ENCODE data around the gene MAP3K6. TPM values are rescaled to one million over a fixed set of nuclear protein-coding genes. Genes with fewer than 3 reads are reported as not detected.

Gene MAP3K6, protein sequence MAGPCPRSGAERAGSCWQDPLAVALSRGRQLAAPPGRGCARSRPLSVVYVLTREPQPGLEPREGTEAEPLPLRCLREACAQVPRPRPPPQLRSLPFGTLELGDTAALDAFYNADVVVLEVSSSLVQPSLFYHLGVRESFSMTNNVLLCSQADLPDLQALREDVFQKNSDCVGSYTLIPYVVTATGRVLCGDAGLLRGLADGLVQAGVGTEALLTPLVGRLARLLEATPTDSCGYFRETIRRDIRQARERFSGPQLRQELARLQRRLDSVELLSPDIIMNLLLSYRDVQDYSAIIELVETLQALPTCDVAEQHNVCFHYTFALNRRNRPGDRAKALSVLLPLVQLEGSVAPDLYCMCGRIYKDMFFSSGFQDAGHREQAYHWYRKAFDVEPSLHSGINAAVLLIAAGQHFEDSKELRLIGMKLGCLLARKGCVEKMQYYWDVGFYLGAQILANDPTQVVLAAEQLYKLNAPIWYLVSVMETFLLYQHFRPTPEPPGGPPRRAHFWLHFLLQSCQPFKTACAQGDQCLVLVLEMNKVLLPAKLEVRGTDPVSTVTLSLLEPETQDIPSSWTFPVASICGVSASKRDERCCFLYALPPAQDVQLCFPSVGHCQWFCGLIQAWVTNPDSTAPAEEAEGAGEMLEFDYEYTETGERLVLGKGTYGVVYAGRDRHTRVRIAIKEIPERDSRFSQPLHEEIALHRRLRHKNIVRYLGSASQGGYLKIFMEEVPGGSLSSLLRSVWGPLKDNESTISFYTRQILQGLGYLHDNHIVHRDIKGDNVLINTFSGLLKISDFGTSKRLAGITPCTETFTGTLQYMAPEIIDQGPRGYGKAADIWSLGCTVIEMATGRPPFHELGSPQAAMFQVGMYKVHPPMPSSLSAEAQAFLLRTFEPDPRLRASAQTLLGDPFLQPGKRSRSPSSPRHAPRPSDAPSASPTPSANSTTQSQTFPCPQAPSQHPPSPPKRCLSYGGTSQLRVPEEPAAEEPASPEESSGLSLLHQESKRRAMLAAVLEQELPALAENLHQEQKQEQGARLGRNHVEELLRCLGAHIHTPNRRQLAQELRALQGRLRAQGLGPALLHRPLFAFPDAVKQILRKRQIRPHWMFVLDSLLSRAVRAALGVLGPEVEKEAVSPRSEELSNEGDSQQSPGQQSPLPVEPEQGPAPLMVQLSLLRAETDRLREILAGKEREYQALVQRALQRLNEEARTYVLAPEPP (N-terminal part only)
- 14.1 and 18.4 TPM in 2 replicates for total RNA-seq

DNA sequence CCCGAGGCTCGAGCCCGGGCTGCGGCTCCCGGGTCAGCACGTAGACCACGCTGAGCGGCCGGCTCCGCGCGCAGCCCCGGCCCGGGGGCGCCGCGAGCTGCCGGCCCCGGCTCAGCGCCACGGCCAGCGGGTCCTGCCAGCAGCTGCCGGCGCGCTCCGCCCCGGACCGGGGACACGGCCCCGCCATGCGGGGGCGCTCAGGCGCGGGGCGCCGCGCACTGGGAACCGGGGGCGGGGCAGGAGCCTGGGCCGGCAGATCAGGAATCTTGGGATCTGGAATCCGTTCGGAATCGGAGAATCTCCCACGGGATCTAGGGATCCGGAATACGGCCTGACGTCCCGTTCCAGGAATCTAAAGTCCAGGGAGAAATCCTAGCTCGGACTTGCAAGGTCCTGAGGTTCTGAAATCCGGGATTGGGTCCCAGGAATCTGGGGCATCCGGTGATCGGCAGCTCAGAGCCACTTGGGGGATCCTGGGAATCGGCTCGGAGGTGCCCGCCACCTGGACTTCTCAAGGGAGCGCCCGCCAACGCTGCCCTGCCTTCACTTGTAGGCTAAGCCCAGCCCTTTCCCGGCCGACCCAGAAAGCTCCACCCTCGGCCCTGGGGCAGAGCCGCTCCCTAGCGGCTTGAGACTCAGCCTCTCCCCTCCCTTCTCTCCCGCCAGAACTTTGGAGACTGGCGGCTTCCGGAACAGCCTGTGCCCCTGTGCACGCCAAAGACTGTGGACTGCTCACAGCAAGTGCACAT, at the start of gene MAP3K6:
MAP3K6 (minus strand) TSS at position 551 of the 749 bp plus-strand sequence; CDS start at position 187, 364 bp downstream.

DNA sequence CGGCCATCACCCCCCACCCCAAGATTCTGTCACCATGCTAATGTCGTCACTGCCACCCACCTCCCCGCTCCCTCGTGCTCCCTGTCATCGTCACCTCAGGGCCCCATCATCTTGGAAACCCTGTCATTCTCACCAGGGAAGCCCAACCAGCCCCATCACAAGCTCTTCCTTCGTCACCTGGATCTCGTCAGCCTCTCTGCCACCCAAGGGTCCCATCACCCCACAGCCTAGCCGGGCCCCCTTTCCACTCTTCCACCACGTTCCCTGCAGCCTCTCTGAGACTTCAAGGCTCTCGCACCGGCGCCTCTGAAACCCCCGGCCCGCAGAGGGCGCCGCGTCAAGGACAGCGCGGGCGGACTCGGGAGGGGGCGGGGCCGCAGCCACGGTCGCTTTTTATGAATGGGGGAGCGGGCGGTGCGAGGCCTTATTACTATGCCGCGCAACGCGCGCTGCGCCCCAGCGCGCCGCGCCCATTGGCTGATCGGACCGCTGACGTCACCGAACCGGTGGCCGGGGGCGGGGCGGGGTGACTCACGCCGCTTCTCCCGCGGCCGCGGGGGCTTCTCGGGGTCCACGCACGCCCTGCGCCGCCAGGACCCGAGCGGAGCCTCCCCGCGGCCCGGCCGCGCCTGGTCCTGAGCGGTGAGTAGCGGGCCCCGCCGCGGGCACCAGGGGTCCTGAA, 25.5 kb upstream of the MAP3K6 start, which contains the start of gene GPR3:
GPR3 (plus strand) TSS at position 527 of the 682 bp plus-strand sequence. CDS start 1,177 bp downstream, outside the sequence.

GRCh38 chr1:27383039-27383605, 16.4 kb upstream of the MAP3K6 start, which contains the start of gene CD164L2:
Gene CD164L2, minus strand, starts transcription at chr1:27383333. Its CDS starts 94 bp downstream, at chr1:27383239.

GRCh38 chr1:27374362-27375086, 7.8 kb upstream of the MAP3K6 start, which contains the start of gene FCN3:
Gene FCN3, minus strand, starts transcription at chr1:27374824. Its CDS starts 6 bp downstream, at chr1:27374818.

GRCh38 chr1:27341525-27342252, 25.1 kb downstream of the MAP3K6 start, which contains the start of gene SYTL1:
Gene SYTL1, plus strand, starts transcription at chr1:27342022. Its CDS starts 3,313 bp downstream, at chr1:27345335.

GRCh38 chr1:27321813-27322568, 44.8 kb downstream of the MAP3K6 start, which contains the start of gene TMEM222:
Gene TMEM222, plus strand, starts transcription at chr1:27322163. Its CDS starts 35 bp downstream, at chr1:27322198.

Other genes with a start within 250 kb of the MAP3K6 start
- 7.9 and 10.0 TPM in 2 replicates for gene SLC9A1, start 211.8 kb downstream of the MAP3K6 start, total RNA-seq
- gene WDTC1, start 132.3 kb downstream of the MAP3K6 start, total RNA-seq = 19.0 and 20.8 TPM in 2 replicates
- 30.0 and 37.5 TPM in 2 replicates for gene TMEM222, start 44.8 kb downstream of the MAP3K6 start, total RNA-seq
- gene SYTL1, start 24.9 kb downstream of the MAP3K6 start, total RNA-seq = 0.67 and 0.89 TPM in 2 replicates
- not detected in 2 replicates for gene FCN3, start 7.9 kb upstream of the MAP3K6 start, total RNA-seq
- not detected in 2 replicates for gene CD164L2, start 16.4 kb upstream of the MAP3K6 start, total RNA-seq
- 0.45 and 1.0 TPM in 2 replicates for gene GPR3, start 25.7 kb upstream of the MAP3K6 start, total RNA-seq
- 24.7 and 25.1 TPM in 2 replicates for gene WASF2, start 123.2 kb upstream of the MAP3K6 start, total RNA-seq
- 8.3 and 8.6 TPM in 2 replicates for gene AHDC1, start 237.2 kb upstream of the MAP3K6 start, total RNA-seq

All from bronchus fibroblast of lung (primary cell).